DMS79 (cell line): ENCODE data around the gene IL1A.
A peak's percentile ranks its signal among the peaks of the same experiment; 100 is the strongest.

ENCODE experiments used
- DNase-seq: peaks from one replicate; lab custom pipeline; 2025; lab: John Stamatoyannopoulos, UW

Gene IL1A

GRCh38 chr2:112792419-112792818 is 8.1 kb upstream of the IL1A start:
- DNase-seq = no peak

- DNase-seq = no peak
These were observed 7.5 kb upstream of the IL1A start for GRCh38 chr2:112791693-112792230.

DNA sequence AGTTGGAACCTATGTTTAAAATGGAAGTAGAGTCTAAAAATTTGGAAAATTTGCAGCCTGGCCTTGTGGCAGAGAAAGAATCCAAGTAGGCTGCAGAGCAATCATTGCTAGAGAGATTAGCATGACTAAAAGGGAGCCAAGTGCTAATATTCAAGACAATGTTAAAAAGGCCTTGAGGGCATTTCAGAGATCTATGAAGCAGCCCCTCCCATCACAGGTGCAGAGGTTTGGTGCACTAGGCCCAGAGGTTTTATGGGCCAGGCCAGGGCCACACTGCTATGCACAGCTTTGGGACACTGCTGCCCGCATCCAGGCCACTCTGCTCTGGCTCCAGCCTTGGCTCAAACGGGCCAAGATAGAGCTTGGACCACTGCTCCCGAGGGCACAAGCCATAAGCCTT is 6.7 kb upstream of the IL1A start:
- no peak for DNase-seq

DNA sequence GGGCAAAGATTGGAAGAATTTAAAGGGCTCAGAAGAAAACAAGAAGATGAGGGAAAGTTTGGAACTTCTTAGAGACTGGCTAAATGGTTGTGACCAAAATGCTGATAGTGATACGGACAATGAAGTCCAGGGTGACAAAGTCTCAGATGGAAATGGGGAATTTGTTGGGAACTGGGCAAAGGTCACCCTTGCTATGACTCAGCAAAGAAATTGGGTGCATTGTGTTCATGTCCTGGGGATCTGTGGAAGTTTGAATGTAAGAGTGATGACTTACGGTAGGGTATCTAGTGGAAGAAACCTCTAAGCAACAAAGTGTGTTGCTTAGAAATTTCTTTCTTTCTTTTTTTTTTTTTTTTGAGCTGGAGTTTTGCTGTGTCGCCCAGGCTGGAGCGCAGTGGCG is 6.0 kb upstream of the IL1A start:
- no peak for DNase-seq

GRCh38 chr2:112789186-112789585 is 4.9 kb upstream of the IL1A start:
- no peak for DNase-seq

DNA sequence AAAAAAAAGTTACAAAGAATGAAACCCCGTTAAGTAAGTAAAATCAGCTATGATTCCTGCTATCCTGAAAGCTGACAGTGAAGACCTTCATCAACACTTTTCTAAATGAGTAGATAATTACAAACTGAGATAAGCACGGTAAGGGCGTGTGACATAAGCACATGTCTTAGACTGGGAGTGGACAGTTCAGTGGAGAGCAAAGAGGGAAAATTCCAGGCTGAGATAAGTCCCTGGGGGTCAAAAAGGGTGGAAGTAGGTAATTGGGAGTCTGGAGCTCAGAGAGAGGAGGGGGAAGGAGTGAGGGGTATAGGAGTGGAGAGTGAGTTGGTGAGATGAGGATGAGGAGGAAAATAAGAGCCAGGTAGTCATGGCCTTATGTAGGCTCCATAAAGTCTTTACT is 4.4 kb upstream of the IL1A start:
- DNase-seq = no peak

DNA sequence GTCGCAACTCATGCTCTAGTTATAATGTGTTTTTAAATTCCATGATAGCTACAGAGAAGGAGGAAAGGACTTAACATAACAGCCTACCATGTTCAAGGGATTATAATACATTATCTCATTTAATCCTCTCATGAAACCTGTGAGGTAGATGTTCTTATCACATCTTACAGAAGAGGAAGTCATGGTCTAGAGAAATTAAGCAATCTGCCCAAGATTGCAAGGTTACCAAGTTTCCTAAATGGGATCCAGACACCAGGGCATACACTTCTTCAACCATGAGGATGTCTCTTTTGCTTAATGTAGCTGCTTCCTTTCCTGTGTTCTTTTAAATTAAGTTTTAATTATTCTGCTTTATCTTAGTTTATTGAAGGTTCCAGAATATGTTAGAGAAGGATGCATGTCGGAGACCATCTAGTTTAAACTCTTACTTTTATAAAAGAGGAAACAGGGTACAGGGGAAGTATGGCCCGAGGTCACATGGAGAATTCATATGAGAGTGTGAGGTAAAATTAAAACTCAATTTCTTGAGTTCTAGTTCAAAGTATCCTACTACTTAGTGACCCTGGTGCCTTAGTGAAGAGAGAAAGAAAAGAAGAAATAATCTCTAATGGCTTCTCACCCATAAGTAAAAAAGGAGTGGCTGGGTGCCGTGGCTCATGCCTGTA is 3.6 kb upstream of the IL1A start:
- no peak for DNase-seq

DNA sequence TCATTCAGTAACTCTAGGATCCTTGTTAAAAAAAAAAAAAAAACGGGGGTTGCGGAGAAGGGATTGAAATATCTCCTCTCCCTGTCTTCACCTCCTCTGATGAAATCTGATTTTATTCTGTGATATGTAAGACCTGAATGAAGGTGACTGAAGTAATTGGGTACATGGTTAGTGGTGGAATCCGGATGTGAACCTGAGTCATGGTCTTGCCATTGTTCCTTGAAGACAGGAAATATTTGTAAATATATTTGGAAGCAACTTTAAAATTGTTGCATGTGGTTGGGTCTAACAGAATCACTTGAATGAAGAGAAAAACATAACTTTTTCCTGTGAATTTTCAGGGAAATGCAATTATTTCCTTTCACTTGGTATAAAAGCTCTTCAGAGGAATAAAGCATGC is 3.0 kb upstream of the IL1A start:
- no peak for DNase-seq

DNA sequence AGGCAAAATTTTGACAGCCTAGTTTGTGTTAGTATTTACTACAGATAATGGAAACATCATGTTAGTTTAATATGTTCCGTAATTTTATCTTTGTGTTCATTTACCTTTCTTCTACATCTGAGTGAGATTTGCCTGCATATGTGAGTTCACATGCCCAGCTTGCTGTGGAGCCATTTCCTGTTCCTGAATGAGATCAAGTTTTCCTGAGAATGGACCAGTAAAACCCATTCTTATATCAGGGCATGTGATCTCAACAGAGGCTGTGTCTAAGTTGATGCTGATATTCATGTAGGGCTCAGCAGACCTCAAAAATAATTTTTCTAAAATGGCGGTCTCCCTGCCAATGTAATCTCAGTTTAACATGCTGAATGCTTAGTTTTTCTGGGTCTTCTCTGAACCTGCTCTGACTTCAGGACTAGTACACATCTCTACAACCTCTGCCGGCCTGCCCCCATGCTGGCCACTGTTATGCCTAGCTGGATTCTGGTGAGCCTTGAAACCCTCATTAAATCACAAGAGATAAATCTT is 1.0 kb downstream of the IL1A start:
- no peak for DNase-seq

DNA sequence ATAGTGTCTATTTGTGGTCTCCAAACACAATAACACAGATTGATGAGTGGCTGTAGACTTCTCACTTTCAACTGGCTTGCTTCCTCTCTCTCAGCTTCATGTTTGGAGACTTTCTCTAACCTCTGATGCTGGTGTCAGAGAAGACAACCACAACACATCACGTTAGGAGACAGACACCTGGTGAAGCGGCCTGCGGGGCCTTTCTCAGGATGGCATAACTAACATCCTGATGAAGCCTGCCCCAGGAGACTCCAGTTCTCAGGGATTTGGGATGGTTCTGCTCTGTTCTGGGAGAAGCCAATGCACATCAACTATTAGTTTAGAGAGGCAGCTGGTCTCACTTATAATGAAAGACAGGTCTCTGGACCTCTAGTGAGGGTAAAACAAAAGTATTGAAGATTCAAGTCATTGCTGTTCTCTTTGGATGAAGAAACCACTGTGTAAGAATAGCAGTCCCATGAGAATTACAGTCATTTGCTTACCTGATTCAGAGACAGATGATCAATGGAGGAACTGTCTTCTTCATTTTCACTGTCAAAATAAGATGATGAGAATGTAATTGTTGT is 2.0 kb downstream of the IL1A start:
- no peak for DNase-seq

DNA sequence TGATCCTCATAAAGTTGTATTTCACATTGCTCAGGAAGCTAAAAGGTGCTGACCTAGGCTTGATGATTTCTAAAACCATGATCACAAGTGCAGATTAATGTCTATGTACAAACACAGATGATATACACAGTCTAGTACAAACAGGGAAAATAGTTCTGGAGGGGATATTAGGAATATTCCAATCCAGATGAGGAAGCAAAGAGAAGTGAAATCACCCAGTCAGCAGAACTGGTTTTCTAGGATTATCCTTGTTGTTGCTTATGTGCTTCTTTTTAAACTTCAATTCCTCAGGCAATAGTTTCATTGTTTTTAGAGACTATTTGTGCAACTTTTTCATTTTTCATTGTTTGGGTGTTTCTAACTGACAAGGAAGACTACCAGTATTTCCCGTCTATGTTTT is 4.7 kb downstream of the IL1A start:
- no peak for DNase-seq

GRCh38 chr2:112777036-112777435 is 7.3 kb downstream of the IL1A start:
- DNase-seq = no peak

- no peak for DNase-seq
These were observed 8.2 kb downstream of the IL1A start for GRCh38 chr2:112776113-112776512.

- DNase-seq = no peak
These were observed 9.6 kb downstream of the IL1A start for GRCh38 chr2:112774536-112775285.

DNA sequence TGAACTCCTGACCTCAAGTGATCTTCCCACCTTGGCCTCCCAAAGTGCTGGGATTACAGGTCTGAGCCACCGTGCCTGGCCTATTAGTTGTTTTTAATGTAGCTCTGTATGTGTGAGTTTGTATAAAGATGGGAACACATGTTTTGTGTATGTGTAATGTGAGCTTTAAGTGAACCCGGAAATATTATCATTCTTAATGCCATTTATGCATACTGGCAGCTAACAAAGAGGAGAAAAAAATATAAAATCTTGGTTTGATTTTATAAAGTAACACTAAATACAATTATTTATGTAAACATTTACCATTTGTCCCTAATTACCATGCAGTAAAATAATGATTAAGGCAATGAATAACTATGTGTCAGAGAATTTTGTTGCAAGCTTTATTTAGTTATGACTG is 10.7 kb downstream of the IL1A start:
- no peak for DNase-seq

- no peak for DNase-seq
These were observed 11.3 kb downstream of the IL1A start for GRCh38 chr2:112772911-112773475.

- no peak for DNase-seq
These were observed 12.0 kb downstream of the IL1A start for GRCh38 chr2:112772322-112772721.

- DNase-seq = no peak
These were observed 15.9 kb downstream of the IL1A start for GRCh38 chr2:112768432-112768831.

GRCh38 chr2:112767693-112768330 is 16.5 kb downstream of the IL1A start:
- no peak for DNase-seq

GRCh38 chr2:112765251-112765650 is 19.0 kb downstream of the IL1A start:
- DNase-seq = peak; percentile 8

DNA sequence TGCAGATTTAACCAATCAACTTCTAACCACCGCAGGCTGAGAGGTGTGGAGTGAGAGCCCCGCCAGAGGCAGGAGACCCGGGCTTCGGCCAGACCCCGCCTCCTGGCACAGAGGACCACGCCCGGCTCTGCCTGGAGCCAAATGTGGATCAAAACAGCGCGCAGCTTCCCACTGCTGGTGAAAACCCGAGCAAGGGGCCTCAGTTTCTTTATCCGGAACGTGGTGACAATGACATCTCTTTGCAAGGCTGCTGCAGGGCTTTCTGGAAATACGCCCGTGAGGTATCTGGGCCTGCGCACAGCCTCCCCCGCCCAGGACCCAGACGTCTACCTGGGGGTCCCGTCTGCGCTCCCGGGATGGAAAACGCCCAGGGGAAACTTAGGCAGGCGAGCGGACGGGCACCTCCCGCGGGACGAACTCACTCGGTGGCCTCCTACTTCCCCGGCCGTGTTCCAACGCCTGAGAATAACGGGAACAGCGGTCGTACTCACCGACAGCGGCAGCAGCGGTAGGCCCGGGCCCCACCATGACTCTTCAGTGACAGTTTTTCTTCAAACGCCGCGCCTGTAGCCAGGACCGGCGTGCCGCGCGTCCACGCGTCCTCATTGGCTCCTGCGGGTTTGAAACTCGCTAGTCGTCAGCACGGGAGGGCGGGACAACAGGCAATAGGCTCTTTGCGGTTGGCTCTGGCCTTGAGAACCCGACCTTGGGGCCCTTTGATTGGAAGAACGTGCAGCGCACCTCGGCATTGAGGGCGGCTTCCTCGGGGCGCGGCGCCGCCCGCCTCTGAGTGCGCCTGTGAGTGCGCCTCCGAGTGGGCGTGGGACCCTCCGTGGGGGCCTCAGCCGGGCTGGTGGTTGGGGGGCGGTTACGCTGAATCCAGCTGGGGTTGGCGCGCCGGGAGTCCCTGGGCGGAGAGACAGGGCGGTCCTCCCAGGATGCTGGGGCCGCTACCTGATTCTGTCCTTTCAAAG is 19.9 kb downstream of the IL1A start, which contains the start of gene CKAP2L:
TSS of gene CKAP2L (minus strand) at position 539 of the 974 bp plus-strand sequence. CDS start at position 528, 11 bp downstream.
- peak; percentile 96 for DNase-seq
